Activated T-cell treated with anti-CD3 and anti-CD28 coated beads for 24 hours (primary cell): ENCODE data around the gene HYAL2.

ENCODE experiments used
- DNase-seq: peaks from one replicate; pipeline ENCODE4 v3.0.0-alpha.2; 2020; ENCODE audit warnings: low read depth

Gene HYAL2

GRCh38 chr3:50271314-50271936, 51.1 kb downstream of the HYAL2 start:
- DNase-seq, result no peak

GRCh38 chr3:50270422-50271224, 51.9 kb downstream of the HYAL2 start:
- DNase-seq, result no peak

- DNase-seq, result no peak
These were observed 52.5 kb downstream of the HYAL2 start for GRCh38 chr3:50269977-50270413.

GRCh38 chr3:50269460-50269859, 53.1 kb downstream of the HYAL2 start:
- DNase-seq, result no peak

- no peak for DNase-seq
These were observed 53.7 kb downstream of the HYAL2 start, which contains the start of gene SEMA3B for GRCh38 chr3:50268703-50269451. SEMA3B (plus strand) TSS chr3:50269147; CDS start chr3:50269241, 94 bp downstream.

GRCh38 chr3:50268276-50268675, 54.3 kb downstream of the HYAL2 start:
- DNase-seq, result no peak
